K562 (cell line): ENCODE data around the gene ADNP2. TPM values are rescaled to one million over a fixed set of nuclear protein-coding genes. Genes with fewer than 3 reads are reported as not detected.

Source experiments
- ATAC-seq: fragments of 200-7000 bp; cut with Tn5 transposase; 3 replicates; pipeline ENCODE4 v1.9.1; 2020; ENCODE audit warnings: moderate library complexity
- BruUV-seq: library from RNA; stranded (reverse); fragments of 400-500 nt; replicated peaks from 2 replicates; lab custom pipeline; 2021; lab: Mats Ljungman, UMichigan
- CTCF ChIA-PET: fragments of 300-600 bp; formaldehyde crosslinking; extraction: SDS; loops from one replicate; lab custom pipeline; 2021; ENCODE audit warnings: low intra/inter-chr PET ratio; lab: Yijun Ruan, JAX
- POLR2A ChIA-PET: fragments of 300-600, 350-650 bp; sonication (Branson Sonifier 250); formaldehyde crosslinking; extraction: SDS; loops from one replicate; lab custom pipeline; 2021; ENCODE audit warnings: antibody characterized with exemption, inconsistent platforms; lab: Yijun Ruan, JAX
- DNase-seq, 4 experiments: peaks; one replicate each; pipeline versions ENCODE4 v3.0.0 to v3.0.0-alpha.2; 2011 to 2018; ENCODE audit warnings: low spot score in 3 of 4, mixed read lengths in 3 of 4; ENCODE audit errors: extremely low read depth in 1 of 4
- FAIRE-seq: peaks from 2 replicates; lab custom pipeline; 2011; peaks lifted over from hg19 to GRCh38; lab: Jason Lieb, UNC
- H2AFZ ChIP-seq: 2 replicates; pipeline ENCODE4 v1.6.0; 2011; ENCODE audit warnings: low read depth, low read length, control low read depth, inconsistent platforms
- H3K27ac ChIP-seq: fragments of 200-600 bp; 3 replicates; pipeline ENCODE4 v1.8.0; 2011; ENCODE audit warnings: low read depth, mild to moderate bottlenecking, control low read depth, inconsistent platforms, low read length, moderate library complexity, mixed read lengths; ENCODE audit errors: extremely low read depth
- H3K27me3 ChIP-seq, 2 experiments: fragments of 300-600 bp in 1 of 2; 2 replicates in 1 of 2; 3 replicates in 1 of 2; pipeline versions ENCODE4 v1.6.0 to v1.8.0; 2011; ENCODE audit warnings: inconsistent platforms in 2 of 2, low read length in 2 of 2, mild to moderate bottlenecking in 1 of 2, mixed read lengths in 1 of 2, moderate library complexity in 1 of 2; ENCODE audit not compliant: control insufficient read depth in 2 of 2, insufficient read depth in 2 of 2
- H3K36me3 ChIP-seq: fragments of 300-600 bp; 3 replicates; pipeline ENCODE4 v1.8.0; 2011; ENCODE audit warnings: mild to moderate bottlenecking, low read length, inconsistent platforms; ENCODE audit not compliant: control insufficient read depth, insufficient read depth
- H3K4me1 ChIP-seq, 2 experiments: fragments of 200-600 bp in 1 of 2; replicated peaks in 1 of 2; 2 replicates in 1 of 2; 3 replicates in 1 of 2; pipeline versions ENCODE4 v1.5.1 to v1.8.0; 2011; ENCODE audit warnings: inconsistent platforms in 2 of 2, low read length in 2 of 2, mild to moderate bottlenecking in 1 of 2, mixed read lengths in 1 of 2, moderate library complexity in 1 of 2; ENCODE audit not compliant: control insufficient read depth in 2 of 2, insufficient read depth in 2 of 2
- H3K4me2 ChIP-seq: 2 replicates; pipeline ENCODE4 v1.6.1; 2011; ENCODE audit warnings: low read length, control low read depth, inconsistent platforms, mixed read lengths; ENCODE audit not compliant: insufficient read depth
- H3K4me3 ChIP-seq: fragments of 200-600 bp; sonication (generic), shearing (Covaris generic); 2 replicates; pipeline ENCODE4 v1.5.1; 2016; ENCODE audit warnings: control low read depth, inconsistent platforms
- H3K79me2 ChIP-seq: fragments of 200-600 bp; 3 replicates; pipeline ENCODE4 v1.8.0; 2011; ENCODE audit warnings: low read length, inconsistent platforms; ENCODE audit not compliant: control insufficient read depth, insufficient read depth
- H3K9ac ChIP-seq, 2 experiments: 2 replicates each; pipeline versions ENCODE4 v1.6.0 to v1.6.1; 2011; ENCODE audit warnings: low read depth in 2 of 2, low read length in 2 of 2, control low read depth in 1 of 2, inconsistent platforms in 1 of 2, mild to moderate bottlenecking in 1 of 2, mixed read lengths in 1 of 2; ENCODE audit not compliant: insufficient read depth in 1 of 2
- H3K9me1 ChIP-seq: one replicate; pipeline ENCODE4 v1.6.0; 2011; ENCODE audit warnings: inconsistent platforms, mild to moderate bottlenecking, low read length, moderate library complexity; ENCODE audit not compliant: control insufficient read depth, insufficient read depth
- H3K9me3 ChIP-seq: replicated peaks from 2 replicates; pipeline ENCODE4 v1.5.1; 2011; ENCODE audit warnings: low read depth, low read length, inconsistent platforms; ENCODE audit not compliant: control insufficient read depth, insufficient read depth
- H4K20me1 ChIP-seq: replicated peaks from 2 replicates; pipeline ENCODE4 v1.6.1; 2011; ENCODE audit warnings: low read length, inconsistent platforms, mixed read lengths; ENCODE audit not compliant: control insufficient read depth, insufficient read depth
- CAMTA2 ChIP-seq: fragments of 250-450 bp; sonication (Bioruptor Pico); conservative IDR thresholded peaks from 2 replicates; pipeline ENCODE4 v1.5.1; 2022
- CBX5 ChIP-seq: IDR thresholded peaks from 2 replicates; pipeline ENCODE4 v1.6.1; 2014; ENCODE audit warnings: low read depth, borderline replicate concordance
- HMG20A ChIP-seq: fragments of 450-650 bp; formaldehyde crosslinking; conservative IDR thresholded peaks from 2 replicates; pipeline ENCODE4 v1.4.0; 2020; ENCODE audit warnings: mild to moderate bottlenecking, mixed read lengths
- PURB ChIP-seq: sonication (generic); formaldehyde crosslinking; IDR thresholded peaks from 2 replicates; pipeline ENCODE4 v1.9.0; 2021; ENCODE audit warnings: low read depth, mild to moderate bottlenecking, missing genetic modification reagents
- PYGO2 ChIP-seq: fragments of 450-650 bp; IDR thresholded peaks from 2 replicates; pipeline ENCODE4 v1.6.1; 2016; ENCODE audit warnings: mild to moderate bottlenecking, missing genetic modification characterization, moderate library complexity, missing compliant biosample characterization
- SIRT6 ChIP-seq: IDR thresholded peaks from one replicate; pipeline ENCODE4 v1.6.1; 2012; ENCODE audit warnings: low read depth, mild to moderate bottlenecking, control low read depth, inconsistent platforms, low read length, moderate library complexity
- SLC30A9 ChIP-seq: fragments of 250-450 bp; sonication (Bioruptor Pico); IDR thresholded peaks from 2 replicates; pipeline ENCODE4 v1.8.0; 2022; ENCODE audit warnings: mild to moderate bottlenecking, moderate library complexity
- SMARCE1 ChIP-seq: fragments of 450-650 bp; IDR thresholded peaks from 2 replicates; pipeline ENCODE4 v1.7.1; 2016; ENCODE audit warnings: mild to moderate bottlenecking
- ZBTB17 ChIP-seq: fragments of 450-650 bp; formaldehyde crosslinking; IDR thresholded peaks from 2 replicates; pipeline ENCODE4 v1.4.0; 2020; ENCODE audit warnings: mild to moderate bottlenecking
- ZFPM2 ChIP-seq: fragments of 250-450 bp; sonication (Bioruptor Pico); IDR thresholded peaks from 2 replicates; pipeline ENCODE4 v1.5.1; 2022; ENCODE audit warnings: mild to moderate bottlenecking
- ZNF217 ChIP-seq: sonication (generic); formaldehyde crosslinking; IDR thresholded peaks from 2 replicates; pipeline ENCODE4 v1.8.0; 2022; ENCODE audit warnings: mild to moderate bottlenecking, missing genetic modification reagents
- ZNF277 ChIP-seq: fragments of 250-450 bp; sonication (Bioruptor Pico); IDR thresholded peaks from 2 replicates; pipeline ENCODE4 v1.8.0; 2022; ENCODE audit warnings: inconsistent platforms, mild to moderate bottlenecking, moderate library complexity, borderline replicate concordance
- ZNF311 ChIP-seq: fragments of 250-450 bp; sonication (Bioruptor Pico); IDR thresholded peaks from 2 replicates; pipeline ENCODE4 v1.4.0; 2020; ENCODE audit warnings: mild to moderate bottlenecking, moderate library complexity
- ZNF445 ChIP-seq: fragments of 250-450 bp; sonication (Bioruptor Pico); IDR thresholded peaks from 2 replicates; pipeline ENCODE4 v1.4.0; 2020; ENCODE audit warnings: low read depth, mild to moderate bottlenecking, moderate library complexity
- WGBS: fragments of 100-300 bp; shearing (Covaris generic); methylation state at CpG from one replicate; pipeline ENCODE4 v1.1.6; 2016; ENCODE audit warnings: low coverage, mixed read lengths; ENCODE audit not compliant: insufficient coverage; ENCODE audit errors: missing lambda C conversion rate; 5-methylcytosine and 5-hydroxymethylcytosine counted together
- in situ Hi-C: fragments of 300-500 bp; cut with MboI; formaldehyde crosslinking; loops from 4 replicates; pipeline ENCODE4 v1.15.0; 2018; ENCODE audit warnings: inconsistent platforms, mixed read lengths
- intact Hi-C: fragments of 100-400 bp; cut with micrococcal nuclease; formaldehyde crosslinking; loops from 2 replicates; pipeline ENCODE4 v1.14.2; 2022
- polyA plus RNA-seq, 8 experiments: library from polyadenylated mRNA; depleted of rRNA in 4 of 8; stranded (reverse) in 5 of 8; unstranded in 3 of 8; fragments of >200 nt; fragmentation: Nextera tagmentation in 2 of 8; fragmentation: Illumina TruSeq in 1 of 8; extraction: Ambion mirVana in 2 of 8; extraction: Trizol in 1 of 8; gene quantifications; 2 replicates each; pipeline versions ENCODE4 v1.2.1 to v1.2.3, GENCODE V29; 2011 to 2014; ENCODE audit warnings: inconsistent platforms in 1 of 8, missing spikeins in 1 of 8
- total RNA-seq, 7 experiments: library from RNA; depleted of rRNA in 6 of 7; stranded (reverse); fragments of >200 nt in 6 of 7; fragmentation: Illumina TruSeq in 2 of 7; extraction: Trizol in 2 of 7; gene quantifications; 2 replicates each; pipeline versions ENCODE4 v1.2.1 to v1.2.3, GENCODE V29; 2011 to 2021; ENCODE audit warnings: low replicate concordance in 1 of 7

ADNP2 gene
- total and polyA plus RNA-seq, 9 of the 15 experiments (the other 6 are each of a cell fraction or from before 2014, with no cell fraction given): 5.8 to 24.3 (median 16.0) TPM

GRCh38 chr18:80182855-80183254 is 73.8 kb downstream of the ADNP2 start:
- in situ Hi-C loops: no loop called here
- no peak overlapping the region for H3K27ac ChIP-seq
- no peak overlapping the region for H3K9ac ChIP-seq
- H3K27me3 ChIP-seq: peaks cover 18 to 82% of the 10 kb centered on the region in 2 experiments; a peak in 4 of 5 replicates
- FAIRE-seq (no peak), DNase-seq (no peak), ATAC-seq (no peak)
- intact Hi-C loops: no loop called here
- H3K9me3 ChIP-seq: no peaks in the 10 kb centered on the region
- H3K79me2 ChIP-seq: no peaks in the 10 kb centered on the region
- H3K4me3 ChIP-seq: no peak overlapping the region
- 0 out of 2 replicates have a peak, but pooled peaks cover 3% of the 10 kb centered on the region for H4K20me1 ChIP-seq
- 3% methylated on average over 9 of the region's 9 CpGs for WGBS
- BruUV-seq: no TSS peak
- H3K9me1 ChIP-seq: no peaks in the 10 kb centered on the region
- H3K4me1 ChIP-seq: no peaks in the 10 kb centered on the region
- no peaks in the 10 kb centered on the region for H3K36me3 ChIP-seq
- H2AFZ ChIP-seq: no peak overlapping the region
- ChIA-PET CTCF (no interaction called here), POLR2A (interaction anchor here (0.7 to 0.9 kb wide), 2 partner anchors 10 to 27 kb away, joined by 3 read pairs; no protein-coding TSS in a partner anchor)
- TF ChIP-seq CAMTA2 (no peak), ZNF217 (CRISPR knock-in tag) (no peak), ZFPM2 (CRISPR knock-in tag) (no peak), SIRT6 (no peak), ZNF445 (CRISPR knock-in tag) (no peak)
- H3K4me2 ChIP-seq: no peak overlapping the region

GRCh38 chr18:80183273-80184050 is 74.4 kb downstream of the ADNP2 start:
- in situ Hi-C loops: no loop called here
- no TSS peak for BruUV-seq
- Histone ChIP-seq H3K9me3 (no peaks in the 10 kb centered on the region), H3K27ac (no peak overlapping the region), H3K4me1 (no peaks in the 10 kb centered on the region), H3K4me2 (no peak overlapping the region), H3K9me1 (no peaks in the 10 kb centered on the region), H3K9ac (no peak overlapping the region), H4K20me1 (0 out of 2 replicates have a peak, but pooled peaks cover 3% of the 10 kb centered on the region), H3K79me2 (no peaks in the 10 kb centered on the region), H3K36me3 (no peaks in the 10 kb centered on the region), H3K4me3 (no peak overlapping the region), H3K27me3 (peaks cover 18 to 81% of the 10 kb centered on the region in 2 experiments; a peak in 4 of 5 replicates), H2AFZ (no peak overlapping the region)
- DNase-seq (no peak), ATAC-seq (no peak), FAIRE-seq (no peak)
- CTCF ChIA-PET: no interaction called here
- WGBS: 4% methylated on average over 12 of the region's 13 CpGs
- no peak for TF ChIP-seq SLC30A9
- TF ChIP-seq CBX5: no peak
- TF ChIP-seq SMARCE1: no peak
- no peak for TF ChIP-seq ZNF277 (CRISPR knock-in tag)
- TF ChIP-seq PYGO2 (tag): no peak
- no peak for TF ChIP-seq PURB (CRISPR knock-in tag)
- TF ChIP-seq ZBTB17 (CRISPR knock-in tag): no peak
- TF ChIP-seq ZNF311 (CRISPR knock-in tag): no peak
- TF ChIP-seq HMG20A (CRISPR knock-in tag): no peak
- POLR2A ChIA-PET: no interaction called here
- intact Hi-C loops: no loop called here
